Suprapubic skin (tissue), 4 donors: ENCODE data around the gene MSANTD3. TPM values are rescaled to one million over a fixed set of nuclear protein-coding genes. Genes with fewer than 3 reads are reported as not detected.

Source experiments
- DNase-seq, 2 donors: peaks; one replicate each; pipeline ENCODE4 v3.0.0-alpha.2; 2019; ENCODE audit warnings: low spot score in 2 of 2
- H3K27ac ChIP-seq: fragments of 200-600 bp; sonication (generic); one replicate; pipeline ENCODE4 v1.5.1; 2019
- H3K27me3 ChIP-seq: fragments of 200-600 bp; sonication (generic); one replicate; pipeline ENCODE4 v1.5.1; 2019
- H3K36me3 ChIP-seq: fragments of 200-600 bp; sonication (generic); one replicate; pipeline ENCODE4 v1.5.1; 2019
- H3K4me1 ChIP-seq: fragments of 200-600 bp; sonication (generic); one replicate; pipeline ENCODE4 v1.5.1; 2019
- H3K4me3 ChIP-seq: fragments of 200-600 bp; sonication (generic); one replicate; pipeline ENCODE4 v1.5.1; 2019; ENCODE audit warnings: mild to moderate bottlenecking
- H3K9me3 ChIP-seq: fragments of 200-600 bp; sonication (generic); one replicate; pipeline ENCODE4 v1.5.1; 2019
- EP300 ChIP-seq: sonication (generic); formaldehyde crosslinking; IDR thresholded peaks from one replicate; pipeline ENCODE4 v1.6.1; 2017; ENCODE audit warnings: antibody characterized with exemption
- POLR2A ChIP-seq, 2 donors: fragments of 450-650 bp; IDR thresholded peaks; one replicate each; pipeline ENCODE4 v1.6.1; 2017; ENCODE audit warnings: antibody characterized with exemption in 2 of 2, mild to moderate bottlenecking in 2 of 2, moderate library complexity in 2 of 2
- POLR2AphosphoS5 ChIP-seq, 3 donors: sonication (generic); formaldehyde crosslinking; IDR thresholded peaks; one replicate each; pipeline ENCODE4 v1.6.1; 2017; ENCODE audit warnings: antibody characterized with exemption in 3 of 3
- WGBS: methylation state at CpG from one replicate; pipeline ENCODE4 v1.1.5; 2018; 5-methylcytosine and 5-hydroxymethylcytosine counted together
- total RNA-seq, 4 donors: library from RNA; depleted of rRNA; stranded (reverse); fragments of >200 nt; gene quantifications; one replicate each; pipeline ENCODE4 v1.1.0, GENCODE V29; 2016
- TF ChIP-seq, protein P1 (sequence below), 2 donors: fragments of 200-600 bp in 1 of 2; fragments of 450-650 bp in 1 of 2; sonication (generic) in 1 of 2; IDR thresholded peaks; one replicate each; pipeline ENCODE4 v1.5.1; 2016 to 2019; ENCODE audit warnings: antibody characterized with exemption in 2 of 2, mild to moderate bottlenecking in 1 of 2, moderate library complexity in 1 of 2

Gene MSANTD3
- total RNA-seq, 4 donors from 2014 or later = 10.0 to 14.5 (median 12.2) TPM

DNA sequence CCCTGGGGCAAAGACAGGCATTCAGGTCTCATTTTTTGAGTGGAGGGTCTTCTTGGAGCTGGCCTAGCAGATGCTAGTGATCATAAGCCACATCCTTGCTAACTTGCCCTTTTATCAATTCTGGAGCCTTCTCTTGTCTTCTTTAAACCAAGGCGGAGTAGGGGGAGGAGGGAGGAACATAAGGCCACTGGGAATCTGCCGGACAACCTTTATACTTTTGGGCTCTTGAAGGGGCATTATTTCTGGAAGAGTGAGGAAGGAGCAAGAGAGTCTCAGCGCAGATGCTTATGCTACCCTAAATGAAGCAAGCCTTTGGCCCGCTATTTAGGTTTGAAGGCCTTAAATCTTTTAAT lies 48.0 kb downstream of the MSANTD3 start:
- TF ChIP-seq EP300 (no peak), POLR2A (IDR thresholded peaks at IDR 0.05) (no peak), POLR2AphosphoS5 (IDR thresholded peaks at IDR 0.05) (no peak)
- TF ChIP-seq, protein P1, sequence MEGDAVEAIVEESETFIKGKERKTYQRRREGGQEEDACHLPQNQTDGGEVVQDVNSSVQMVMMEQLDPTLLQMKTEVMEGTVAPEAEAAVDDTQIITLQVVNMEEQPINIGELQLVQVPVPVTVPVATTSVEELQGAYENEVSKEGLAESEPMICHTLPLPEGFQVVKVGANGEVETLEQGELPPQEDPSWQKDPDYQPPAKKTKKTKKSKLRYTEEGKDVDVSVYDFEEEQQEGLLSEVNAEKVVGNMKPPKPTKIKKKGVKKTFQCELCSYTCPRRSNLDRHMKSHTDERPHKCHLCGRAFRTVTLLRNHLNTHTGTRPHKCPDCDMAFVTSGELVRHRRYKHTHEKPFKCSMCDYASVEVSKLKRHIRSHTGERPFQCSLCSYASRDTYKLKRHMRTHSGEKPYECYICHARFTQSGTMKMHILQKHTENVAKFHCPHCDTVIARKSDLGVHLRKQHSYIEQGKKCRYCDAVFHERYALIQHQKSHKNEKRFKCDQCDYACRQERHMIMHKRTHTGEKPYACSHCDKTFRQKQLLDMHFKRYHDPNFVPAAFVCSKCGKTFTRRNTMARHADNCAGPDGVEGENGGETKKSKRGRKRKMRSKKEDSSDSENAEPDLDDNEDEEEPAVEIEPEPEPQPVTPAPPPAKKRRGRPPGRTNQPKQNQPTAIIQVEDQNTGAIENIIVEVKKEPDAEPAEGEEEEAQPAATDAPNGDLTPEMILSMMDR (IDR thresholded peaks at IDR 0.05) = no peak
- no peak overlapping the region for H3K27ac ChIP-seq
- no peaks in the 10 kb centered on the region for H3K36me3 ChIP-seq
- H3K9me3 ChIP-seq = no peaks in the 10 kb centered on the region
- no peak overlapping the region for H3K4me3 ChIP-seq
- 91% methylated on average over 4 of the region's 4 CpGs for WGBS
- H3K27me3 ChIP-seq = peaks cover 13% of the 10 kb centered on the region
- no peak for DNase-seq
- peaks cover 17% of the 10 kb centered on the region for H3K4me1 ChIP-seq

DNA sequence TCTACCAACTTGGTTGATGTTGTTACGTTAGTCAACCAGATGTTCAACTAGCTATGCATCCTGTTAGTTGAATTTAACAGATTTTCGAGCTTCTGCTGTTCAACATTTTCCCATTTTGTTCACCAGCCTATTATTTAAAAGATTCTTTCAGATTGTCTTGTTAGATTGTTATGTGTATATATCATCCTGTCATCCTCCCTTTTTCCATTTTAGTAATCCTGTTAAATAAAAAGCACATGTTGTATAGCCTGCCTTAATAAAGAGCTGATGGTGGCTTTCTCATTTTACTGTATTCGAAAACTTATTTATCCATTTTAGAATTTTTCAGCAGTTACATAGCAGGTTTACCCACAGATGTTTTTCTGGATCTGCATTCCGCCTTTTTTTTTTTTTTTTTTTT lies 50.3 kb downstream of the MSANTD3 start:
- peaks cover 17% of the 10 kb centered on the region for H3K4me1 ChIP-seq
- peaks cover 13% of the 10 kb centered on the region for H3K27me3 ChIP-seq
- H3K36me3 ChIP-seq = no peaks in the 10 kb centered on the region
- H3K27ac ChIP-seq = no peak overlapping the region
- DNase-seq = no peak
- 74% methylated on average over 4 of the region's 4 CpGs for WGBS
- H3K9me3 ChIP-seq = no peaks in the 10 kb centered on the region
- no peak overlapping the region for H3K4me3 ChIP-seq
- TF ChIP-seq POLR2AphosphoS5 (IDR thresholded peaks at IDR 0.05) = no peak
- no peak for TF ChIP-seq POLR2A (IDR thresholded peaks at IDR 0.05)
- TF ChIP-seq EP300 = no peak
- TF ChIP-seq, protein P1 (IDR thresholded peaks at IDR 0.05) = no peak

DNA sequence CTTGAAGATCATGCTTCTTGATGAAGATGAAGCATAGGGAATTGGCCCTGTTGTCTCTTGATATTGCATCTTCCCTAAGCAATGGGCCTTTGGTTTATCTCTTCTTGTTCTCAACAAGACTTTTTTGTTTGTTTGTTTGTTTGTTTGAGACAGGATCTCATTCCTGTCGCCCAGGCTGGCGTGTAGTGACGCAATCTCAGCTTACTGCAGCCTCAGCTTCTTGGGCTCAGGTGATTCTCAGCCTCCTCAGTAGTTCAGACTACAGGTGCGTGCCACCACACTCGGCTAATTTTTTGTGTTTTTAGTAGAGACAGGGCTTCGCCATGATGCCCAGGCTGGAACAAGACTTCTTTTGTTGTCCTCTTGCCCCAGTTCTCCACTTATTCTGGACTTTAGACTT lies 51.2 kb downstream of the MSANTD3 start:
- no peak for DNase-seq
- Histone ChIP-seq H3K4me3 (no peak overlapping the region), H3K27ac (no peak overlapping the region), H3K27me3 (peaks cover 13% of the 10 kb centered on the region), H3K36me3 (no peaks in the 10 kb centered on the region), H3K4me1 (peaks cover 12% of the 10 kb centered on the region), H3K9me3 (no peaks in the 10 kb centered on the region)
- 96% methylated on average over 6 of the region's 6 CpGs for whole genome bisulfite sequencing
- TF ChIP-seq, protein P1 (IDR thresholded peaks at IDR 0.05) = no peak
- TF ChIP-seq EP300 (no peak), POLR2AphosphoS5 (IDR thresholded peaks at IDR 0.05) (no peak), POLR2A (IDR thresholded peaks at IDR 0.05) (no peak)

DNA sequence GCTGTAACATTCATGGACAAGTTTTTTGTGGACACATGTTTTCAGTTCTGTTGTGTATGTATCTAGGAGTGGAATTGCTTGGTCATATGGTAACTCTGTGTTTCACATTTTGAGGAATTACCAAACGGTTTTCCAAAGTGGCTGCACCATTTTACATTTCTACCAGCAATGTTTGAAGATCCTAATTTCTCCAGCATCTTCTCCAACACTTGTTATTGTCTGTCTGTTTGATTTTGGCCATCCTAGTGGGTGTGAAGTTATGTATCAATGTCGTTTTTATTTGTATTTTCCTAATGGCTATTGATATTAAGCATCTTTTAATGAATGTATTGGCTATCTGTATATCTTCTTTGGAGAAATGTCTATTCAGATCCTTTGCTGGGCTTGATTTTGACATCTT lies 52.9 kb downstream of the MSANTD3 start:
- Histone ChIP-seq H3K4me1 (no peaks in the 10 kb centered on the region), H3K4me3 (no peak overlapping the region), H3K27ac (no peak overlapping the region), H3K9me3 (no peaks in the 10 kb centered on the region), H3K36me3 (no peaks in the 10 kb centered on the region), H3K27me3 (no peaks in the 10 kb centered on the region)
- 89% methylated on average over 2 of the region's 2 CpGs for WGBS
- TF ChIP-seq EP300 = no peak
- TF ChIP-seq, protein P1 (IDR thresholded peaks at IDR 0.05) = no peak
- TF ChIP-seq POLR2AphosphoS5 (IDR thresholded peaks at IDR 0.05) = no peak
- TF ChIP-seq POLR2A (IDR thresholded peaks at IDR 0.05) = no peak
- DNase-seq = no peak

DNA sequence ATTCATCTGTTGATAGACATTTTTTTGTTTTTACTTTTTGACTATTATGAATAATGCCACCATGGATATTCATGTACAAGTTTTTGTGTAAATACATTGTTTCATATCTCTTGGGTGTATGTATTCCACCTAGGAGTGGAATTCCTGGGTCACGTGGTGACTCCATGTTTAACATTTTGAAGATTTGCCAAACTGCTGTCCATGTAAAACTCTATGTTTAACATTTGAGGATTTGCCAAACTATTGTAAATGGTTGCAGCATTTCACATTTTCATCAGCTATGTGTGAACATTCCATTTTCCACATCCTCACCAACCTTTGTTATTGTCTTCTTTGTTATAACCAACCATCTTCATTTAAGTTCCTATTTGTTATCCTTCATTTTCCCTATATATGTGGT lies 58.3 kb downstream of the MSANTD3 start:
- 64% methylated on average over 1 of the region's 1 CpG for WGBS

More for the DNA sequence above, 58.3 kb downstream of the MSANTD3 start:
- no peak for DNase-seq
- Histone ChIP-seq H3K9me3 (no peaks in the 10 kb centered on the region), H3K27me3 (no peaks in the 10 kb centered on the region), H3K4me1 (no peaks in the 10 kb centered on the region), H3K36me3 (no peaks in the 10 kb centered on the region), H3K27ac (no peak overlapping the region), H3K4me3 (no peak overlapping the region)
- TF ChIP-seq, protein P1 (IDR thresholded peaks at IDR 0.05) = no peak
- TF ChIP-seq POLR2A (IDR thresholded peaks at IDR 0.05) = no peak
- no peak for TF ChIP-seq EP300
- no peak for TF ChIP-seq POLR2AphosphoS5 (IDR thresholded peaks at IDR 0.05)
